ENCODE results near the gene CRTC3. TPM values are rescaled to one million over a fixed set of nuclear protein-coding genes. Genes with fewer than 3 reads are reported as not detected.

Gene CRTC3
- total RNA-seq, 3 donors from 2014 or later (not counting 1 experiment from before 2014, with no cell fraction given): 68.8 to 101 (median 92.4) TPM

DNA sequence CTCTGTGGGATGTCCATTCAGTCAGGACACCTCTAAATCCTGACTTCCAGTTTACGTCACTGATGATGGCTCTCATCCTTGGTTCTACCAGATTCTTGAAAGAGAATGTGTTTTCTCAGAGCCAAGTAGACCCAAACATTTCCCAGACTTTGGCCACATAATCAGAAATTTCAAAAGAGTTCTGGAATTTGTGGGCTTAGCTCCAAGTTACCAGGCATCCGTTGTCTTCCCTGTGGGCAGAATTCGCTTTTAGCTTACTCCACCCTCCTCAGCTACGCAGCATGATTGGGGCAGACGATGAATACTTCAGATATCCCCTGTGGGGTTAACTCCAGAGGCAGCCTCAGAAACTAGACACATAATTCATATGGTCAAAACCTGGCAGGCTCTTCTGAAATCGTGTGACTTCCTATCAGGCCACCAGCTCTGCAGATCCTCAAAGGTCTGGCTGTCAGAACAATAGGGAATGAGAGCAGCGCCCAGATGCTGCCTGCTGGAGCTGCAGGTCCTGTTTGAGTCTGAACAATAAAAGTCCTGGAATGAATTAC, 30.6 kb downstream of the CRTC3 start:
- Mint-ChIP-seq H3K36me3 (no peaks in the 10 kb centered on the region), H3K4me1 (peaks cover 73% of the 10 kb centered on the region in 2 donors), H3K4me3 (no peak overlapping the region), H3K9me3 (no peaks in the 10 kb centered on the region), H3K27me3 (ENCODE audit: low read depth in 2 of 2) (no peaks in the 10 kb centered on the region), H3K27ac (peak overlapping the region in 1 of 2 donors; percentile 91)
- Histone ChIP-seq H3K9me3 (ENCODE audit: control insufficient read depth, insufficient read depth, low read length) (no peaks in the 10 kb centered on the region), H3K27ac (ENCODE audit: low read length) (no peak overlapping the region), H3K36me3 (ENCODE audit: control insufficient read depth, insufficient read depth, low read length) (no peaks in the 10 kb centered on the region), H3K27me3 (ENCODE audit: control insufficient read depth, insufficient read depth, low read length) (no peaks in the 10 kb centered on the region), H3K4me3 (ENCODE audit: low read length) (no peak overlapping the region), H3K4me1 (ENCODE audit: control insufficient read depth, insufficient read depth, low read length) (peaks cover 40% of the 10 kb centered on the region)
- 86% methylated on average over 7 of the region's 7 CpGs for WGBS (ENCODE audit: insufficient coverage)
- no peak for ATAC-seq
- no peak for DNase-seq
- intact Hi-C loops (cut with micrococcal nuclease): no loop called here
- TF ChIP-seq, protein P1, sequence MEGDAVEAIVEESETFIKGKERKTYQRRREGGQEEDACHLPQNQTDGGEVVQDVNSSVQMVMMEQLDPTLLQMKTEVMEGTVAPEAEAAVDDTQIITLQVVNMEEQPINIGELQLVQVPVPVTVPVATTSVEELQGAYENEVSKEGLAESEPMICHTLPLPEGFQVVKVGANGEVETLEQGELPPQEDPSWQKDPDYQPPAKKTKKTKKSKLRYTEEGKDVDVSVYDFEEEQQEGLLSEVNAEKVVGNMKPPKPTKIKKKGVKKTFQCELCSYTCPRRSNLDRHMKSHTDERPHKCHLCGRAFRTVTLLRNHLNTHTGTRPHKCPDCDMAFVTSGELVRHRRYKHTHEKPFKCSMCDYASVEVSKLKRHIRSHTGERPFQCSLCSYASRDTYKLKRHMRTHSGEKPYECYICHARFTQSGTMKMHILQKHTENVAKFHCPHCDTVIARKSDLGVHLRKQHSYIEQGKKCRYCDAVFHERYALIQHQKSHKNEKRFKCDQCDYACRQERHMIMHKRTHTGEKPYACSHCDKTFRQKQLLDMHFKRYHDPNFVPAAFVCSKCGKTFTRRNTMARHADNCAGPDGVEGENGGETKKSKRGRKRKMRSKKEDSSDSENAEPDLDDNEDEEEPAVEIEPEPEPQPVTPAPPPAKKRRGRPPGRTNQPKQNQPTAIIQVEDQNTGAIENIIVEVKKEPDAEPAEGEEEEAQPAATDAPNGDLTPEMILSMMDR (IDR thresholded peaks at IDR 0.05): no peak

DNA sequence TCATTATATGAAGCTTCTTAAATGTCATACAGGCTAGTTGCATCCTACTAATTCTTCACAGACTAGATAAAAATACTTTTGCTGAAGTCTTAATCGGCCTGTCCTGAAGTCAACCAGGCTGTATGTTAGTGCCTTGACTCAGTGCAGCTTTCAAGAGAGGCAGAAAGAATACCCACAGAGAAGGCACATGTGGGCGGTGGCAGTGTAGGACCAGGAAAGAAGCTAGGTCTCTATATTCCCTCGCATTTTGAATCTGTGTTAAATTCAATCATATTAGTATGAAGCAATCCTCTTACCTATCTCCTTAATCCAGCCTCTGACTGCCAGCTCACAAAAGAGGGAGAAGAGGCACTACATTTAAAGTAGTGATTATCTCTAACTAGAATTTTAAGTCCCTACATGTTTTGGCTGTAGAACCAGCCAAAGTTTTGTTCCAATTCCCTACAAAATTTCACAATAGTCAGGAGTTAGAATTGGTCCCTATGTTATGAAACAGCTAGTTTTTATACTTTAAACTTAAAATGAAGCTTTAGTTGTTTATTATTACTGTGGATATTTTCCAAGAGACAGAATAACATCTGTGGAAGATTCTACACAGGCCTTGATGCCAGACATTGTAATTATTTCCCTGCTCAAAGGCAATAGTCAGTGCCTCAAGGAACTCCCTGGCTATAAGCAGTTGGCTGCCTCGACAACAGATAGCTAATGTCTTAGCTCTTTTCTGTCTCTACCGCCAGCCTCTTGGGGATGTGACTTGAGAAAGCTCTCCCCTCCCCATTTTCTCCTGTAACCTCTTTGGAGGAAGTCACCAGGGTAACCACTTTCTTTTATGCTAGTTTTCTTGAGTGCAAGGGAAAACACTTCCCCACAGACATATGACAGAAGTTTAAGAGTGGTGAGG, 31.9 kb downstream of the CRTC3 start:
- 31% methylated on average over 3 of the region's 5 CpGs for WGBS (ENCODE audit: insufficient coverage)
- H3K27me3 Mint-ChIP-seq (ENCODE audit: low read depth in 2 of 2): no peaks in the 10 kb centered on the region
- intact Hi-C loops (cut with micrococcal nuclease): loop anchor here (2.0 kb wide), 1 partner anchor 31 kb away; no protein-coding TSS in a partner anchor
- TF ChIP-seq, protein P1 (IDR thresholded peaks at IDR 0.05): no peak
- Histone ChIP-seq H3K27me3 (ENCODE audit: control insufficient read depth, insufficient read depth, low read length) (no peaks in the 10 kb centered on the region), H3K4me3 (ENCODE audit: low read length) (no peak overlapping the region), H3K27ac (ENCODE audit: low read length) (no peak overlapping the region), H3K36me3 (ENCODE audit: control insufficient read depth, insufficient read depth, low read length) (no peaks in the 10 kb centered on the region), H3K4me1 (ENCODE audit: control insufficient read depth, insufficient read depth, low read length) (peaks cover 51% of the 10 kb centered on the region), H3K9me3 (ENCODE audit: control insufficient read depth, insufficient read depth, low read length) (no peaks in the 10 kb centered on the region)
- ATAC-seq (peak in 1 of 3 donors; percentile 30), DNase-seq (peak in 1 of 2 donors; percentile 81)
- peak overlapping the region; percentile 30 for H3K4me3 Mint-ChIP-seq
- peaks cover 84 to 86% of the 10 kb centered on the region in 2 donors for H3K4me1 Mint-ChIP-seq
- H3K27ac Mint-ChIP-seq: peak overlapping the region; percentile 91 to 94
- H3K9me3 Mint-ChIP-seq: no peaks in the 10 kb centered on the region
- H3K36me3 Mint-ChIP-seq: no peaks in the 10 kb centered on the region

DNA sequence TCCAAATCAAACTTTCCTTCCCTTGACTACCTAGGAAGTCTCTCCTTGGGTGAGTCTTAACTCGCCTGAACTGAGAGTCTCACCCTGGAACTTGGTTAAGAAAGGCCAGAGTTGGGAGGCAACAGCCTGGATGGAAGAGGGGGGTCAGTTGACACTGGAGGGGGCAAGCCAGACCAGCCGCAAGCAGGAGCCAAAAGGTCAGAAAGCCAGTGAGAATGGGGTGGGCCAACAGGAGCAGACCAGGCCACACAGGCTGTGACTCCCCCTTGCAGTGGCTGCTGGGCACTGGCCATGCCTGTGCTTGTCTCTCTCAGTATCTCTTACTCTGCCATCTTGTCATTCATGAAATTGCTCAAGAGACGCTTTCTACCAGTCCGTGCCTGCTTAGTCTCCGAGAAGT, 32.9 kb downstream of the CRTC3 start:
- H3K36me3 Mint-ChIP-seq: no peaks in the 10 kb centered on the region
- DNase-seq (no peak), ATAC-seq (no peak)
- peaks cover 78 to 79% of the 10 kb centered on the region in 2 donors for H3K4me1 Mint-ChIP-seq
- H3K27me3 Mint-ChIP-seq (ENCODE audit: low read depth in 2 of 2): no peaks in the 10 kb centered on the region
- peak overlapping the region; percentile 35 for H3K4me3 Mint-ChIP-seq
- intact Hi-C loops (cut with micrococcal nuclease): loop anchor here (2.0 kb wide), 1 partner anchor 32 kb away; no protein-coding TSS in a partner anchor
- Histone ChIP-seq H3K4me3 (ENCODE audit: low read length) (no peak overlapping the region), H3K9me3 (ENCODE audit: control insufficient read depth, insufficient read depth, low read length) (no peaks in the 10 kb centered on the region), H3K4me1 (ENCODE audit: control insufficient read depth, insufficient read depth, low read length) (peaks cover 49% of the 10 kb centered on the region), H3K27me3 (ENCODE audit: control insufficient read depth, insufficient read depth, low read length) (no peaks in the 10 kb centered on the region), H3K36me3 (ENCODE audit: control insufficient read depth, insufficient read depth, low read length) (no peaks in the 10 kb centered on the region), H3K27ac (ENCODE audit: low read length) (peak overlapping the region; percentile 16)
- H3K9me3 Mint-ChIP-seq: no peaks in the 10 kb centered on the region
- TF ChIP-seq, protein P1 (IDR thresholded peaks at IDR 0.05): no peak
- 85% methylated on average over 5 of the region's 5 CpGs for WGBS (ENCODE audit: insufficient coverage)
- peak overlapping the region; percentile 91 to 94 for H3K27ac Mint-ChIP-seq

Data from natural killer cell (primary cell).